Middle frontal gyrus (tissue), 1 donor: ENCODE data around the gene GPR27.

Experiments used
- DNase-seq: peaks from one replicate; pipeline ENCODE4 v3.0.0-alpha.2; 2015; ENCODE audit warnings: low spot score; ENCODE audit errors: extremely low spot score

GPR27 gene

GRCh38 chr3:71732637-71733036 lies 21.0 kb upstream of the GPR27 start:
- DNase-seq: no peak

- no peak for DNase-seq
These were observed 20.3 kb upstream of the GPR27 start for GRCh38 chr3:71733319-71733718.

GRCh38 chr3:71734881-71735280 lies 18.8 kb upstream of the GPR27 start:
- no peak for DNase-seq

- no peak for DNase-seq
These were observed 11.0 kb upstream of the GPR27 start for GRCh38 chr3:71742621-71743020.

- DNase-seq: no peak
These were observed 8.9 kb upstream of the GPR27 start for GRCh38 chr3:71744738-71745137.

- DNase-seq: no peak
These were observed 2.1 kb upstream of the GPR27 start for GRCh38 chr3:71751602-71752001.

- no peak for DNase-seq
These were observed 589 bp upstream of the GPR27 start for GRCh38 chr3:71752831-71753700.

GRCh38 chr3:71754610-71755253 lies 1.1 kb downstream of the GPR27 start:
- no peak for DNase-seq

GRCh38 chr3:71758091-71758490 lies 4.4 kb downstream of the GPR27 start:
- DNase-seq: no peak

- DNase-seq: no peak
These were observed 5.7 kb downstream of the GPR27 start for GRCh38 chr3:71759401-71759800.

GRCh38 chr3:71760140-71760539 lies 6.5 kb downstream of the GPR27 start:
- DNase-seq: no peak

GRCh38 chr3:71763426-71763825 lies 9.8 kb downstream of the GPR27 start:
- DNase-seq: no peak

GRCh38 chr3:71771126-71771525 lies 17.5 kb downstream of the GPR27 start:
- DNase-seq: no peak

- DNase-seq: no peak
These were observed 18.2 kb downstream of the GPR27 start for GRCh38 chr3:71771884-71772283.

GRCh38 chr3:71776538-71776937 lies 22.9 kb downstream of the GPR27 start:
- no peak for DNase-seq

- no peak for DNase-seq
These were observed 24.7 kb downstream of the GPR27 start for GRCh38 chr3:71778353-71778752.

GRCh38 chr3:71779674-71780377 lies 26.2 kb downstream of the GPR27 start:
- no peak for DNase-seq

GRCh38 chr3:71780430-71780829 lies 26.8 kb downstream of the GPR27 start:
- no peak for DNase-seq

GRCh38 chr3:71783152-71783551 lies 29.5 kb downstream of the GPR27 start:
- no peak for DNase-seq

GRCh38 chr3:71784201-71784913 lies 30.7 kb downstream of the GPR27 start:
- no peak for DNase-seq

GRCh38 chr3:71784914-71785531 lies 31.4 kb downstream of the GPR27 start, which contains the start of gene PROK2:
TSS of gene PROK2 (minus strand) at chr3:71785148. CDS start at chr3:71785052, 96 bp downstream.
- DNase-seq: no peak
